GM21717 (cell line): ENCODE measurements around the gene OR5T2.
"Not testable (repeated sequence)": the region's sequence is repeated elsewhere in the genome, so short reads cannot be mapped to it uniquely, and the experiment has no call there.

ENCODE experiments used
- ATAC-seq: cut with Tn5 transposase; IDR thresholded peaks from one replicate; pipeline ENCODE4 v1.9.1; 2021; ENCODE audit warnings: mild to moderate bottlenecking, moderate library complexity; ENCODE audit not compliant: unreplicated experiment

OR5T2 gene

DNA sequence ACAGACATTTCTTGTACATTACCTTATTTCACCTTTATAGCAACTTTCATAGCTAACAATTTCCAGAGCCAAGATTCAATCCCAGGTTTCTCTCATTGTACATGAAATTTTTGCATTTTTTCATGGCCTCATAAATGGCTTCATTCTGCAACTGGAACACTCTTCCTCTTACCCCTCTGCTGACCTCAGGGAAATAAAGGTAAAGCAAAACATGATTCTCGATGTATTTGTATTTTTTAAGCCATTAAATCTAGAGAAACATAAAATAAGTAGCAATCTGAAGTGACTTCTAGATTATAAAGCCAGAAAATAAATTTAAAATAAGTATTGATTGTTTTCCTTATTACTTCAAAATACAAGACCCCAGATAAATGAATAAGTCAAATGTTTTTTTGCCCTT, at the start of gene OR5T2:
Gene OR5T2 (minus strand): TSS at position 101 of the 400 bp plus-strand sequence. CDS start 1,193 bp downstream, outside the sequence.
- no peak for ATAC-seq

- ATAC-seq = no peak
These were observed 39.8 kb upstream of the OR5T2 start, which contains the start of gene OR5T1 for GRCh38 chr11:56273854-56274253. TSS of gene OR5T1 (plus strand) at chr11:56274154. CDS start at chr11:56275639, 1,485 bp downstream.

GRCh38 chr11:56271092-56271491, 37.0 kb upstream of the OR5T2 start:
- no peak for ATAC-seq

DNA sequence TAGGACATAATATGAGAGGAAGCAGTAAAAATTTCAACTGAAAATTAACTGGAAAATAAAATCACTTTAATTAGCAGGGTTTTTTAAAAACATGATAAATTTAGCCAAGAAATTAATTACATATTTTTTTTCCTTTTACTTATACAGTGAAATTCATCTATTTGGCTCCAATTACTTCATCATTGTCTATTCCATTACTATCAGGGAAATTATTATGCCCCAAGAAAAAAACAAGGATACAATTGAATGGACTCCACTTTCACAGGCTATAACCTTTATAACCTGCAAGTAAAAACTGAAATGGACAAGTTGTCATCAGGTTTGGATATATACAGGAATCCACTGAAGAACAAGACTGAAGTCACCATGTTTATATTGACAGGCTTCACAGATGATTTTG, 17.9 kb upstream of the OR5T2 start, which contains the start of gene OR5T3:
Gene OR5T3 (plus strand): TSS at position 301 of the 400 bp plus-strand sequence. CDS start 0 bp downstream, at position 301.
- ATAC-seq = no peak

DNA sequence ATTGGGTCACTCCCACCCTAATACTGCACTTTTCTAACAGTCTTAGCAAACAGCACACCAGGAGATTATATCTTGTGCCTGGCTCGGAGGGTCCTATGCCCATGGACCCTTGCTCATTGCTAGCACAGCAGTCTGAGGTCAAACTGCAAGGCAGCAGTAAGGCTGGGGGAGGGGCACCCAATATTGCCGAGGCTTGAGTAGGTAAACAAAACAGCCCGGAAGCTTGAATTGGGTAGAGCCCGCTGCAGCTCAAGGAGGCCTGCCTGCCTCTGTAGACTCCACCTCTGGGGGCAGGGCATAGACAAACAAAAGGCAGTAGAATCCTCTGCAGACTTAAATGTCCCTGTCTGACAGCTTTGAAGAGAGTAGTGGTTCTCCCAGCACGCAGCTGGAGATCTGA, 14.3 kb downstream of the OR5T2 start:
- not testable (repeated sequence) for ATAC-seq

- ATAC-seq = no peak
These were observed 19.5 kb downstream of the OR5T2 start for GRCh38 chr11:56214537-56214936.

- ATAC-seq = no peak
These were observed 26.3 kb downstream of the OR5T2 start for GRCh38 chr11:56207790-56208189.

DNA sequence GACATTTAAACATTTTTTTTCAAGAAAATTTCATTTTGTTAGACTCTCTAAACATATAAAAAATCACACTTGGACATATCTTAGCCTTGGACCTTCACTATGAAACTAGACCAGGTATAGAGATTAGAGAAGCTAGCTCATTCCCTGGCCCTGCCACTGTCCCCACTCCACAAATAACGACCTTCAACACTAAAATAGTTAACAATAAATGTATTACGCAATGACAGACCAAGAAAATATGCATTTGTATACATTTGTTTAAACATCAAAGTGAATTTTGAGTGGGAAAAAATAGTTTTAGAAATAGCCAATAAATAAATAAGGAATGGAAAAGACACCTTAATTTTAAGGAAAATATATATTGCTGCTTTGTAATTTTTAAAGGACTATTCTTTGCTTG, 36.7 kb downstream of the OR5T2 start:
- ATAC-seq = no peak

GRCh38 chr11:56196705-56197104, 37.4 kb downstream of the OR5T2 start:
- ATAC-seq = no peak

- no peak for ATAC-seq
These were observed 45.5 kb downstream of the OR5T2 start for GRCh38 chr11:56188602-56189001.

- no peak for ATAC-seq
These were observed 50.6 kb downstream of the OR5T2 start for GRCh38 chr11:56183459-56183858.
